Epithelial cell of esophagus (primary cell): ENCODE measurements around the gene SND1.
"Not testable (repeated sequence)": the region's sequence is repeated elsewhere in the genome, so short reads cannot be mapped to it uniquely, and the experiment has no call there.

Experiments used
- DNase-seq: peaks from one replicate; pipeline ENCODE4 v3.0.0; 2010; ENCODE audit warnings: low read depth
- H3K4me3 ChIP-seq: 2 replicates; pipeline ENCODE4 v1.5.1; 2011; ENCODE audit warnings: mild to moderate bottlenecking, low read length, control low read depth
- CTCF ChIP-seq: IDR thresholded peaks from 2 replicates; pipeline ENCODE4 v1.5.1; 2011; ENCODE audit warnings: low read depth, mild to moderate bottlenecking, low read length, control low read depth, inconsistent platforms; ENCODE audit not compliant: insufficient read depth; ENCODE audit errors: missing control alignments

The SND1 gene

GRCh38 chr7:127832592-127832991 is 180.6 kb downstream of the SND1 start:
- no peak for TF ChIP-seq CTCF
- no peak overlapping the region for H3K4me3 ChIP-seq
- DNase-seq = no peak

GRCh38 chr7:127833641-127834040 is 181.6 kb downstream of the SND1 start:
- TF ChIP-seq CTCF = no peak
- peak; percentile 32 for DNase-seq
- H3K4me3 ChIP-seq = no peak overlapping the region

- no peak for DNase-seq
- no peak overlapping the region for H3K4me3 ChIP-seq
- TF ChIP-seq CTCF = no peak
These were observed 183.7 kb downstream of the SND1 start for GRCh38 chr7:127835679-127836078.

- not testable (repeated sequence) for H3K4me3 ChIP-seq, DNase-seq
These were observed 185.9 kb downstream of the SND1 start for GRCh38 chr7:127837816-127838410.

GRCh38 chr7:127838816-127839415 is 186.9 kb downstream of the SND1 start:
- no peak overlapping the region for H3K4me3 ChIP-seq
- TF ChIP-seq CTCF = no peak
- no peak for DNase-seq

- DNase-seq = no peak
- no peak for TF ChIP-seq CTCF
- H3K4me3 ChIP-seq = no peak overlapping the region
These were observed 188.4 kb downstream of the SND1 start for GRCh38 chr7:127840226-127840951.

GRCh38 chr7:127844165-127844564 is 192.2 kb downstream of the SND1 start:
- no peak overlapping the region for H3K4me3 ChIP-seq
- TF ChIP-seq CTCF = no peak
- DNase-seq = no peak
